GM19395 (cell line): Measurements from ENCODE around the gene RCVRN.

Experiments used
- ATAC-seq: cut with Tn5 transposase; IDR thresholded peaks from one replicate; pipeline ENCODE4 v1.9.1; 2021; ENCODE audit warnings: mild to moderate bottlenecking, moderate library complexity; ENCODE audit not compliant: unreplicated experiment

RCVRN gene

DNA sequence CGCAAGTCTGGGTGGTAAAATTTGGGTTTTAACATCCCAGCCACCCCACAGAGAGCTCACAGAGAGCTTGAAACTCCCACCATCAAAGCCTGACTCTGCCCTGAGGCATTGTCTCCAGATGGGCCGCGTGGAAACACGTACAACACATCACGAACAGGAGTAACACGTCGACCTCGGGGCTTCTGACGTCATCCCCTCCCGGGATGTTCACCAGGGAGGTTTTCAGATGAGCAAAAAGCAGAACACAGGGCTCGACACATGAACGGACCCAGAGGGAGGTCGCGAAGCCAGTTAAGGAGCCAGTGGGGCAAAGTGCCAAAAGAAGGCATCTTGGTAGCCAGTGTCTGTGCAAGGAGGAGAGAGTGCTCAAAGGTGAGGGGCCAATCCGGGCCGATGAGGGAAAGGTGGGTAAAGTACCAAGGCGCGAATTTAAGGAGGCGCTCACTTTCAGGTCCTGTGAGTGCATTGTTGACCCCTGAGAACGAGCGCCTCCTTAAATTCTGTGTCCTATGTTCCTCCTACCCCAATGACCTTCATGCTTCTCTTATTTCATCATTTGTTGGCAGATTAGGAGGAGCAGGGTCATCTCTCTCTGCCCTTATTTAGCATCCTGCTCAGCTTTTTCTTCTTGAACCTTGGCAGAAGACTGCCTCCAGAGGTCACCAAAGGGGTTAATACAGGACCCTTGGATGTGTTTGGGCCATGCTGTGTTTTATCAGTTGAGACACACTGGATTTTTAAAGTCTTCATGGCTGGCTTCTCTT lies 5.6 kb downstream of the RCVRN start:
- no peak for ATAC-seq

GRCh38 chr17:9898812-9899211 lies 6.3 kb downstream of the RCVRN start:
- no peak for ATAC-seq

- ATAC-seq, result no peak
Measured at GRCh38 chr17:9897372-9897968, 7.6 kb downstream of the RCVRN start.

DNA sequence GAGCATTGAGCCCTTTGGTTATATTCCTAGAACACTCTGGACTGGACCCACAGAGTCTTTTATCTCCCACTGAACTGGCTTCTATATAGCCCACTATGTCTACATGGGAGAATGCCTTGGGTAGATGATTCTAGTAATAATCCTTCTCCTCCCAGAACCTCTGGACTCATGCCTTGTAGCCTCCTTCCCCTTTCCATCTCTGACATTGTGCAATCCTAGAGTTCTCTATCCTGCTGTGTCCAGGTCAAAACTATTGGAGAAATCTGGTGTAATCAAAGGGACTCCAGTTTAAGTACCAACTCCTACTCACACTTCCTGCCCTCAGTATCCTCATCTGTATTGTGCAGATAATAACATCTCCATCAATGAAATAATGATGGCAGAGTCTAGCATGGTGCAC lies 9.1 kb downstream of the RCVRN start:
- ATAC-seq, result no peak

GRCh38 chr17:9894231-9894630 lies 10.8 kb downstream of the RCVRN start:
- ATAC-seq, result no peak

DNA sequence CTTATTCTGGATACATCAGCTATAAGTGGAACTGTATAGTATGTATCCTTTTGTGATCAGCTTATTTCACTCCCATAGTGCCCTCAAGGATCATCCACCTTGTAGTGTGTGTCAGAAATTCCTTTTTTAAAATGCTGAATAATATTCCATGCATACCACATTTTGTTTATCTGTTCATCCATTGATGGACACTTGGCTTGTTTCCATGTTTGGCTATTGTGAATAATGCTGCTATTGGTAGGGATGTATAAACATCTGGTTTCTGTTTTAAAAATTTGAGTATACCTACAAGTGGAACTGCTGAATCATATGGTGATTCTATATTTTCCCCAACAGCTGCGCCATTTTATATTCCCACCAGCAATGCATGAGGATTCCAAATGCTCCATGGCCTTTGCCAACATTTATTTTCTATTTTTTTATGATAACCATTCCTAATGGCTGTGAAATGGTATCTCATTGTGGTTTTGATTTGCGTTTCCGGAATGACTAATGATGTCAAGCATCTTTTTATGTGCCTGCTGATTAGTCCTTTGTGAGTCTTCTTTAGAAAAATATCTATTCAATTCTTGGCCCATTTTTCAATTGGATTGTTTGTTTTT lies 11.6 kb downstream of the RCVRN start:
- ATAC-seq, result no peak

- ATAC-seq, result no peak
Measured at GRCh38 chr17:9890124-9890523, 14.9 kb downstream of the RCVRN start.

- ATAC-seq, result no peak
Measured at GRCh38 chr17:9887508-9887907, 17.6 kb downstream of the RCVRN start.

DNA sequence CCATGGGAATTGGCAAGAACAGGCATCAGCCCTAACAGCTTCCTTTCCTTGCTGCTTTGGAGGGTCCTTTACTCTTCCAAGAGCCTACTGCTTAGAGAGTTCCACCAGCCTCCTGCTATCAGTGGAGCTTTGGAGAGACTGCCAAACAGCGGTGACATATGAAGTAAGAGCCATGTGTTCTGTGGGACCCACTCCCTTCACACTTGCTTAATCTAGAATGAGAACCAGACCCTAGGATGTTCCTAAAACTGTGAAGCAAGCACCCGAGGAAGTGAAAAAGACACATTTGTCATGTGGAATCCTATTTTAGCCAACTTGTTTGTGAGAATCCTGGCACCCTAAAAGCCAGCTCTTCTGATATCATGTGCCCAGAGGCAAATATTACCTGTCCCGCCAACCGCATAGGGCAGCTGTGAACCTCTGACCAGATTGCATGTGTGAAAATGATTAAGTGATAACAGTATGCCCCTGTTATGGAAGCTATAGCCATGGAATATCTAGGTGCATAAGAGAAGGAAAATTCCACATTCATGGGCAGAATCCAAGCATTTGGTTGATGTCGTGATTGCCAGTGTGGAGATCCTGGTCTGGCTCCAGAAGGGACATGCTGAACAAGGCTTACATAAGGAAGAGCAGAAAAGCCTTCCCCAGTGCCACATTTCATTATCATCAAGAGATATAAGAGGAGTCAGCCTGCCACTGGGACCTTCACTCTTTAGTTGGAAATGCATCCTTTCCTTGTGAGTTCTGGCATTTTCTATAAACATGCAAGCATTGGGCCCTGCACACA lies 18.7 kb downstream of the RCVRN start:
- ATAC-seq, result no peak

DNA sequence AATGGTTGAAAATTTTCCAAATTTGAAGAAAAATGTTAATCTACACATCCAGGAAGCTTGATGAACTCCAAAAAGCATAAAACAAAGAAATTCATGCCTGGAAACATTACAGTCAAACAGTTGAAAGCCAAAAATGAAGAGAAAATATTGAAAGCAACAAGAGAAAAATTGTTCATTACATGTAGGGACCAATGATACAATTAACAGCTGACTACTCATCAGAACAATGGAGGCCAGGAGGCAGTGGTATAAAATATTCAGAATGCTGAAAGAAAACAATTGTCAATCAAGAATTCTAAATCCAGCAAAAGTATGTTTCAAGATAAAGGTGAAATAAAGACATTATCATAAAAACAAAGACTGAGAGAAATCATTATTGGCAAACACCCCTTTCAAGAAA lies 21.6 kb downstream of the RCVRN start:
- no peak for ATAC-seq

- no peak for ATAC-seq
Measured at GRCh38 chr17:9880582-9880999, 24.5 kb downstream of the RCVRN start.

GRCh38 chr17:9878786-9879525 lies 26.1 kb downstream of the RCVRN start:
- no peak for ATAC-seq

- ATAC-seq, result no peak
Measured at GRCh38 chr17:9878356-9878755, 26.7 kb downstream of the RCVRN start.

DNA sequence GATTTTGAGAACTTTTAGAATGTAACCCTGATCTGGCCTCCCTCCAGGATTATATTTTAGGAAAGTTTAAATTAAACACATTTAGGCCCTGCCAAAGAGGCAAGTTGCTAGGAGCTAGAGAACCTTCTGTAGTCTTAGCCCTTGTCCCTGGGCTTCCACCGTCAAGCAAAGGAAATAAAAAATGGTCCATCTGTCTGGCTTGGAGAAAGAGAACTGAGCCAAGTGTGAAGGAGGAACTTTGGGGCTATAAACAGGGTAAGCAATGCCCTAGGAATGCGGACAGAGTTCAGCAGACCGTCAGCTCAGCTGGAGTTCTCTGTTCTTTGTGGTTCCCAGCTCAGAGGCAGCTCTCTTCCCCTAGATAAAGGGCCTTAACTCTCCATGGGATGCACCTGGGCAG lies 29.6 kb downstream of the RCVRN start:
- no peak for ATAC-seq

GRCh38 chr17:9874722-9875121 lies 30.3 kb downstream of the RCVRN start:
- ATAC-seq, result no peak

- no peak for ATAC-seq
Measured at GRCh38 chr17:9872852-9873251, 32.2 kb downstream of the RCVRN start.

DNA sequence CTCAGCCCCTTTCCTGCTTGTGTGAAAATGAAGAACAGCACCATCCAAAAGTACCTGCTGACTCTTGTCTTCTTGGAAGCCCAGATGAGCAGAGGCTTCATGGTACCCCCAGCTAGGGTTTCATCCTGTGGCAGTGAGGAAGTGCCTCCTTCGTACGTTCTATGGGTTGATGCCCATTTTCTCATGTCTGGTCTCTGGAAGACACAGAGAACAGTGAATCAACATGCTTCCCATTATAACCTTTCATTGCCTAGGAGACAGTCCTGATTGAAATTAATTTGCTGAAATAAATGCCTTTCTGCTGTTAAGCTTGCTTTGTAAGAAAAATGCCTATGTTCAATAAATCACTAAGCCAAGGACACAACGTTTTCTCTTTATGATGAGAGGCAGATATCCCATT lies 36.5 kb downstream of the RCVRN start:
- no peak for ATAC-seq

GRCh38 chr17:9865586-9865985 lies 39.5 kb downstream of the RCVRN start:
- ATAC-seq, result no peak

DNA sequence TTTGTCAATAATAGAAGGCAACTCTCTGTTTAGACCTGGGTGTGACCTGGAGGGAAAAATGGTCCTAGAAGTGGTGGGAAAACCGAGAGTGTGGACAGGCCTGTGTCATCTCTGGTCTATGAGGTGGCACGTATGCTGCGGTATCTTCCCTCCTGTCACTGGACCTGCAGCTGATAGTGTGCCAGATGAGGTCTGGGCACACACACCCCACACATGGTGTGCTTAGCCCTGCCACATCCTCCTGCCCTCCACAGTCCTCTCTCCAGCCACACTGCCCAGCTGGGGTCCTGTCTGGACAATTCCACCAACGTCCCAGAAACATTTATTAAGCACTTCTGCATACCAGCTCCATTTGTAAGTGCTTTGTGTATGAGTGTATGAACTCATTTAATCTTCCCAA lies 42.1 kb downstream of the RCVRN start:
- ATAC-seq, result no peak

GRCh38 chr17:9862220-9862619 lies 42.9 kb downstream of the RCVRN start:
- ATAC-seq, result no peak

DNA sequence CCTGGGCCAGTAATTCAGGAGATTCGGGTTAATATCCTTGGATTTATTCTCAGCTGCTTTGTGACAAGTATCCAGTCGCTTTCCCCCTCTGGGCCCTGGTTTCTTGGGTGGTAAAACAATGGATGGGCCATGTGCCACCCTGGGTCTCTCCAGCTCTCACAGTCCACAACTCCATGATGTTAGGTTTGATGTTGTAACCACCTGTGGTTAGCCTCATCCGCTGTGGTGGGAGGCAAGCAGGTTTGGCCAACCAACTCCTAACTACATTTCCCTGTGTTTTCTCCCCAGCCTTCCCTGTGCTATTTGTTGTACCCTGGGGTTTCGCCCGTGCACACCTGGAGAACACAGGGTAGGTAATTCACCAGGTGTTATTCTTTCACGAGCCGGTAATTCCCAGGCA lies 44.2 kb downstream of the RCVRN start:
- ATAC-seq, result no peak
